GM21786 (cell line): ENCODE data around the gene PARVB.

Experiments
- ATAC-seq: cut with Tn5 transposase; IDR thresholded peaks from one replicate; pipeline ENCODE4 v1.9.1; 2021; ENCODE audit not compliant: unreplicated experiment

Gene PARVB

DNA sequence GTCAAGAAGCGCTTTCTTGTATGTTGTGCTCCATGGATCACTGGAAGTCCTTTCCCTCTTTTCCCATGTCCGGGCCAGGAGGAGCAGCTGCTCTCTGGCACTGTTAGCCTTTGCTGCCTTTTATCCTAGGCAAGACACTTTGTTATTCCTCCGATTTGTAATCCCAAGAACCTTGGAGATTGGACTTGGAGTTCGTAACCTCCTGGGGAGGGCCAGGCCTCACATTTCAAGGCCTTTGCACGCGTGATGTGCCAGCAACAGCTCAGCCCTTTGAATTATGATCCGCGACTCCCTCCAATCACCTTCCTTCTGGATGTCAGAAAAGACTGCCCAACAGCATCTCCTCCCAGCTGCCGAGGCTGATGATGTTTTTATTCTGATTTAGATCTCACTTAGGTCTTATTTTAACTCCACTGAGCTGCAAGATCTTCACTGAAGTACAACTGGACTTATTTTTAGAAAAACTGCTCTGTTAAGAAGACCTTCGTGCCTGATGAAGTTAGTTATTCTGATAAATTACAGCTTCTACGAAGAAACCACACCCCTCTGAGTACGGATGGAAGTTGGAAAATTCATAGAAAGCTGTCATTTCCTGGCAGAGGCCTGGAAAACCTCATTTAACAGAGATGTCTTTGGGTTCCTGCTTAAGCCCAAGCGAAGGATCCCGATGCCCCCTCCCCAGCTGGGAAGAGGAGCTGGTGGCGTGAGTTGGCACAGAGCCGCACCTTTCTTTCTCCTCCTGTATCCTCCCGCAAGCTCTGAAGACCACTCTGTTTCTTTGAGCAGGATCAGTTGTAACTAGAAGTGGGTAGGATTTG, 62.4 kb downstream of the PARVB start:
- no peak for ATAC-seq

DNA sequence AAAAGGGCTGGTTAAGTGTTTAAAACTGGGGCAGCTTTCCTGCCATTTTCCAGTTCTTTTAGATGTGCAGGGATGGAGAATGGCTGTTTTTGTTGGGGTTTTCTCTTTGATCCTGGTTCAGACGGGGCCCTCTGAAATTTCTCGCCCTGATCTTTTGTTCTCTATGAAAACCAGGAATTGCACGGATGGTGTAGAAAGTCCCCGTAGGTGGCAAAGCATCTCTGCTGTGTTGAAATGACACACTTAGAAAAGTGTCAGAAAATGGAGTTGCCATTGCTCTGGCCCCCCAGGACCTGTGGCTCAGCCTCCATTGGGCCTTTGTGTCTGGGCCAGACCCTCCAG, 63.0 kb downstream of the PARVB start:
- no peak for ATAC-seq

DNA sequence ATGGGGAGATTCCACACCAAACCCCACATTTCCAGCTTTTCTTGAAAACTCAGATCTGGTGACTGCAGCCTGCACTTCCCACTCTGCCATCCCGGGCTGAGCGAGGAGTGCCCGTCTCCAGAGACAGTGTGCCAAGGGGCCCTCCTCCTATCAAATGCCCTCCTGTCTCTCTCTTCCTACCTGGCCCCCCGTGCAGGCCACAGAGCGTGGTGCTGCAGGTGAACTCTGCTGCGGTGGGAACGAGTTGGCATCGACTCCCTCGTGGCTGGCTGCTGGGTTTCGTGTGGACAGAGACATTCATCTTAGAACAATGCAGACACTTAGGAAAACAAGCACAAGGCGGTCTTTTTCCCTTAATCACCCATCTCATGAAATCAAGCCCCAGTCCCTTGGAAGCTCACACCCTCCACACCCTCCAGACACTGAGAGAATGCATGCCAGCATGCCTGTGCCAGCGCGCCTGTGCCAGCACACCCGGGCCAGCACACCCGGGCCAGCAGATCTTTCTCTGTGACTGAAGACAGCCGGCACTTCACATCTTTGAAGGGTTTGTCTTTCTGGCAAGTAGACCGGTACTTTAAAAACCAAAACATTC, 65.0 kb downstream of the PARVB start:
- no peak for ATAC-seq

DNA sequence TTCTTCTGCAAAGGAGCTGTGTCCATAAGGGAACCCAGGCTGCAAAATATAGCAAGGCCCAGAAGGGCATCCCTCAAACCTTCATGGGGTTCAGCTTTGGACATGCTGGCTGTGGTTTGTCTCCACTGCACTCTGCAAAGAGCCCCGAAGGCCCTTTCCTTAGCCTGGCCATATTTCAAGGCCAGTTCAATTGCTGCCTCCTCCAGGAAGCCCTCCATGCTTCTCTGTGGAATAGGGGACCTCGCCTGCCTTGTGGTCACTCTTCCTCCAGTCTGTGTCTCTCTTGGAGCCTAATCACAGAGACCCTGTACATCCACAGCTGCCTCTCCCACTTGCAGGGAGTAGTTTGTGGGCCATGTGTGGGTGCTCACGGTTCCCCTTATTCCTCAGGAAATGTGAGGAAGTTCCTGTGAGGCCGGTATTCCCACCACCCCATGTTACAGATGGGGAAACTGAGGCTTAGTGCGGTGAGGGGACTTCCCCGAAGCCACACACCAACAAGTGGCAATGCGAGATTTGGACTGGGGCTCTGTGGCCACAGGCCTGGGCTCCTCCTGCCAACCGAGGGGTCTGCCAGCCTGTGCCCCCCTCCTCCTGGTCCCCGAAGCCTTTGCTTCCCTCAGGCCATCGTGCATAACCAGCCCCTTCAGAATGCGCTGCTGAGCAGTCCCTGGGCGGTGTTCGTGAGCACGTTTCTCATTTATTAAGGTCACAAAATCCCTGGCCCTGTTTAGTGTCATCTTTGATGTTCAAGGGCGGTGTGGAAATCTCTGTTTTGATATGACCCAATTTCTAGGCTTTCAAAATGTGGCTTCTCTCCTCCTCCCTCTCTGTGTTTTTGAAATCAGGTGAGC, 65.8 kb downstream of the PARVB start:
- ATAC-seq = no peak

DNA sequence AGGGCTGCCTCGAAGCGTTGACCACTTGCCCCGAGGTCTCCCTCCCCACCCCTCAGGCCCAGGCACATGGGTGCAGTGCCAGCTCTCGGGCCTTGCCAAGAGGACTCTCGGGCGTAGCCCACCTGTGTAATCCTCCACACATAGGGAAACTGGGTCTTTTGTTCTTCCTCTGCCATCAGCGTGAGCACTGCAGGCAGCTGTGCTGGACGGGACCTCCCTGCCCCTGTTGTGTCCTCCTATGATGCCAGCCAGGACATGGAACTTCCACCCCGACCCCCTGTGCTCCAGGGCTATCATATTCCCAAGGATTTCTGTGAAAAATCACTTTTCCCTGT, 66.4 kb downstream of the PARVB start:
- no peak for ATAC-seq

DNA sequence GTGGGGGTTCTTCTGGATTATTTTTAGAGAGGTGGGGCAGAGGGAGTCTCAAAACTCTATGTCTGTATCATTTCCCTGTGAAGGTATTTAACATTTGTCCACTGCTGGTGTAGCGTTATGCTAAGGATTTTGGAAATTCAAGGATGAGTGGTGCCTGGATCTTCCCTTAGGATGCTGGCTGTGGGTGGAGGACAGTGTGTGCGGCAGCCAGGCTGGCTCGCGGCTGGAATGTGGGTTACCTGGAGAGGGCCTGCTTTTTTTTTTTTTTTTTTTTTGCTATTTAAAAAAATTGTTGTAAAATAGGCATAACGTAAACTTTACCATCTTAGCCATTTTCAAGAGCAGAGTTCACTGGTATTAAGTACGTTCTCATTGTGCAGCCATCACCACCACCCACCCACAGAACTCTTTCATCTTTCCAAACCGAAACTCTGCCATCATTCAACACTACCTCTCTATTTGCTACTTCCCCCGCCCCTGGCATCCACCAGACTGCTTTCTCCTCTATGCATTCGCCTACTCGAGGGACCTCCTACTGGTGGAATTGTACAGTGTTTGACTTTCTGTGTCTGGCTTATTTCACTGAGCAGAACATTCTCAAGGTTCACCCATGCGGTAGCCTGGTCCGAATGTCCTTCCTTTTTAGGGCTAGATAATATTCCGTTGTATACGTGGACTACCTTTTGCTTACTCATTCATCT, 67.1 kb downstream of the PARVB start:
- ATAC-seq = no peak

DNA sequence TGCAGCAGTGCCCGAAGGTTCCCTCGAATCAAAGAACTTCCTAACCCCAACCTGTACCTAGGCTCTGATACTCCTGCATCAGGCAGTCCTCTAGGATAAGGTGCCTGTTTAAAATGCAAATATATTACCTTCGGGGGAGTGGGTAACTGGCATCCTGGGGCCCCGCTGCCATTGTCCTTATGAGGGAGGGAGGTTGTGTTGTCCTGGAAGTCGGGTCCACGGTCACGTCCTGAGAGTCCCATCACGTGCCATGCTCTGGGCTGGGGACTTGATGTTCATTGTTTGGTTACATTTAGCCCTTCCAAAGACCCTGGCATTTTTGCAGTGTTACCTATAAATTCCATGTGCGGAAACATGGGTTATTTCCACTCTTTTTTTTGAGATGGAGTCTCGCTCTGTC, 67.6 kb downstream of the PARVB start:
- no peak for ATAC-seq

DNA sequence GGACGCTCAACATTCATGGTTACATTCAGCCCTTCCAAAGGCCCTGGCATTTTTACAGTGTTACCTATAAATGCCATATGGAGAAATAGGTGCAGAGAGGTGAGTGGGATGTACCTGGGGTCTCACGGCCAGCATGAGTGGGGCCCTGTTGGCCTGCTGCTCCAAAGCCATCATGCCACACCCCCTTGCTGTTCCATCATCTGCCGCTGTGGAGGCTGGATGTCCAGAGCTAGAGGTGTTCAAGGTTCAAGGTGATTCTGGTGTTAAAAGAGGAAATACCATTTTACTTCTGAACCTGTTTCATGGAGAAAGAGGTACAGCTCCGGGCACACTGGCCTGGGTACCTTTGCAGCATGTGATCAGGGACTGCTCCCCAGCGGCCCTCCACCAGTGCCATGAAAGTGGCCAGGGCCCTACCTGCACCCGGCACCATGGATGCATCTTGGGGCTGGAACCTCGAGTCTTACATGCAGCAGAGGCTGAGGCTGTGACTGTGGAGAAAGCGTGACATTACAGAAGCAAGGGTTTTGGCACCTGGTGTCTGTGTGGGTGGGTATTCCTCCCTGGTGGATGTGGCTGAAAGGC, 68.6 kb downstream of the PARVB start:
- ATAC-seq = no peak

DNA sequence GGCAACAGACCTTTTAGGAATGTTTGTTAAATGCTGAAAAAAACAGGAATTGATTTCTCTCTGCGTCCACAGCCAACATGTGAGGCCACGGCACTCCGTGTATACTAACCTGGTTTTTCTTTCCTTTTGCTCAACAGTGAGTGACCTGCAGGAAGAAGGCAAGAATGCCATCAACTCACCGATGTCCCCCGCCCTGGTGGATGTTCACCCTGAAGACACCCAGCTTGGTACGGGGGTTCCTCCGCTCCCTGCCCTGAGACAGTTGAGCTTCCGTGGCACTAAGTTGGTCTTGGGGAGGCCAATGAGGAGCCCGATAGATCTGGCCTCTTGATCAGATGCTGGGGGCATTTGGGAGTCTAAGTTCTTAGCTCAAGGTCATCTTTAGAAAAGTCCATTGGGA, 69.7 kb downstream of the PARVB start:
- ATAC-seq = no peak

DNA sequence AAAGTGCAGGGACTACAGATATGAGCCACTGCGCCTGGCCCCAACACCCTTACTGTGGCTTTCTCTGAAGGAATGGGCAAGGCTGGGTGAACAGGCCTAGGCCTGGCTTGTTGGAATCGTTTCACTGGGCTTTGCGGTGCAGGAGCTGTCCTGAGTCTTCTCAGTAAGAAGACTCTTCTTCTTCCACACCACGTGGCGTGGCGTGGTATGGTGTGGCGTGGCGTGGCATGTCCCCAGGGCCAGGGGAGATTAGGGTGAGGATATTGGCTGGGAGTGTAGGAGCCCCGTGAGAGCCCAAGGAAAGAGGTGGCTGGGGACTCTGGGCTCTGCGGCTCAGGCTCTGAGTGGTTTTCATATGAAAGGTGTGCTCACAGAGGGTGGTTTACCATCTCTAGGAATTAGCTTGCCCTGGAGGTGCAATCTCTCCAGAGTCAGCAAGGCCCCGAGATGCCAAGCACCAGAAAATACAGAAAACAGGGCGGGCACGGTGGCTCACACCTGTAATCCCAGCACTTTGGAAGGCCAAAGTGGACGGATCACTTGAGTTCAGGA, 70.7 kb downstream of the PARVB start:
- no peak for ATAC-seq

DNA sequence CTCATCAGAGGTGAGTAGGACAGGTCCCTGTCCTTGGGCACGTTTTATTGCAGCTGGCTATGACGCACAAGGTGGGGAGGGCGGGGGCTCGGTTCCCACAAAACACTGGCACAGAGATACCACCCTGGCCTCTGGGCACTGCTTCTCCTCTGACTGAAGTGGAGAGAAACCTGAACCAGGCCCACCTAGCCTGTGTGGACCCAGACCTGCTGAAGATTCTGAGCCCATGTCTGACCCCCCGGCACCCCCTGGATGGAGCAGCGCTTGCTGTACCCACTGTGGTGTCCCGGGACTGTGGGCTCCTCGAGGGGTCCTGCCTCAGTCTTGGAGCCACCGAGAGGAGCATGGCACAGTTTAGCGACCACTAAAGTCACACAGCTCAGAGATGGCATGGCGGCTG, 72.6 kb downstream of the PARVB start:
- ATAC-seq = no peak

DNA sequence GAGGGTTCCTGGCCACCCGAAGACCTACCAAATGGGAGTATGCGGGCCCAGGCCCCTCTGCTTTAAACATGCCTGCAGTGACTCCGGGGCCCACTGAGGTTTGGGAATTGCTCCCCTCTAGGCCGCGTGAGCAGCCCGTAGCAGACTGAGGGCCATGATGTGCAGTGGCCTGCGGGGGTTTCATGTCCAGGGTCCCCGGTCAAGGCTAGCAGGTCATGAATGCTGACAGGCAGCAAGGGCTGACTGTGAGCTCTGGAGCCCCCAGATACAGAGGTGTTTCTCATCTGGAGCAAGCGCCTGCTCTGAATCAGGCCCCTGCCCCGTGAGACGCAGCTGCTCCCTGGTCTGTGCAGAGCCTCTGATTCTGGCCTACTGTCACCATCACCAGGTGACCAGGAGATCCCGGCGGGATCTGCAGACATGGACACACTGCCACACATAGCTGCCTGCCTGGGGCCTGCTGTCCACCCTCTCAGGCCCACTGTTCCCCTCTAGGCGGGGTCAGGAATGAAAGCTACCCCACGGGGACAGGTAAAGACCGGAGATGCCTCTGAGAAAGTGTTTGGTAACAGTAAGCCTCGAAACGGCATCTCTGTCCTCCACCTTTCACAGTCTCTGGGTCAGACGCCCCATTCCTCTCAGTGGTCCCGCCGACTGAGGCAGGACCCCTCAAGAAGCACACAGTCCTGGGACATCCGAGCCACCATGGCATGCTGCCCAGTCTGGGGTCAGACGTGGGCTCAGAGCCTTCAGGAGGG, 73.3 kb downstream of the PARVB start:
- ATAC-seq = no peak

DNA sequence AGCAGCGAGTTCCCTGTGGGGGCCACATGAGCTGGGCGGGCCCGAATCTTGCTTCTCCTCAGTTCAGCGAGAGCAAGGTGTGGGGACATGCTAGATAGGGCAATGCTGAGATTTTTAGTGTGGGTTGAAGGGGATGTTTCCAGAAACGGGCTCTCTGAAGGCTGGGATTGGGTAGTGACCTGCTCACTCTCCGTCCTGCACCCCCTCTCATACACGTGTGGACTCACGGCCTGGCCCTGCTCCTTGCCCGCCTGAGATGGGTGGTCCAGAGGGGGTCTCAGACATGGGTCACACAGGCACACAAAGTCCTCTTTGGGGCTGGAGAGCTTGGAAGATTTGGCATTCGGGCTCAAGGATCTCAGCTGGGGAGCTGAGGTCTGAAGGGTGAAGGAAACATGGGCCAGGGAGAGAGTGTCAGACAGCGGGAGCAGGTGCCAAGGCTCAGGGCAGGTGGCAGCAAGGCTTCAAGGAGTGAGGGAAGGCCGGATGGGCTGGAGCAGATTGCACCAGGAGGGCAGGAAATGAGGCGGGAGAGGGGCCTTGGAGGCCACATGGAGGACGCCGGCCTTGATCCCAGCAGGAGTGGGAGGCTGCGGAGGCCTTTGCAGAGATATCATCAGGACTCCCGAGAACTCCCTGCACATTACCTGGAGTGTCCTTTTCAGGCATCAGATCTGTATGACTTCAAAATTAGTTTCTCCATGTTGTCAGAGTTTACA, 74.1 kb downstream of the PARVB start:
- no peak for ATAC-seq

DNA sequence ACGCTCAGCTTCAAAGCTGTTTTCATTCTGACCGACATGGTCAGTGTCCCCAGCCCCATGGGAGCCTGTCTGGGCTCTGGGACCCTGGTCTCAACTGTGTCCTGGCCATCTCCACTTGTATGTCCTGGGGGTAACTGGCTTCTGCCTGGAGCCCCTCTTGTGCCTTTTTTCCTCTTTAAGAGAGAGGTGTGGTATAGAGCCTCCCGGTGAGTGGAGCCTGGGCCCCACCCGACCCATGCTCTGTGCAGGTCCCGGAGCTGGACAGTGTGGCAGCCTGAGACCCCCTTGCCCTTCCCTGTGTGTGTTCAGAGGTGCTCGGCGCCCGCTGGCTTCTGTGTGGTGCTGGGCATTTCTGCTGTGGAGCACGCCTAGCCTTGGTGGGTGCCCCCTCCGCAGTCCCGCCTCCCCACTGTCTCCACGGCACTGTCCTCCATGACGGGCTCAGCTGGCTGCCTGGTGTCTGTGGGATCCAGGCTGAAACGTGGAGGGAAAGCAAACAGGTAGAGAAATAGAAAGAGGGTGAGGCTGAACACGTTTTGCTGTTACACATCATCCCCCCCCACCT, 74.9 kb downstream of the PARVB start:
- no peak for ATAC-seq

DNA sequence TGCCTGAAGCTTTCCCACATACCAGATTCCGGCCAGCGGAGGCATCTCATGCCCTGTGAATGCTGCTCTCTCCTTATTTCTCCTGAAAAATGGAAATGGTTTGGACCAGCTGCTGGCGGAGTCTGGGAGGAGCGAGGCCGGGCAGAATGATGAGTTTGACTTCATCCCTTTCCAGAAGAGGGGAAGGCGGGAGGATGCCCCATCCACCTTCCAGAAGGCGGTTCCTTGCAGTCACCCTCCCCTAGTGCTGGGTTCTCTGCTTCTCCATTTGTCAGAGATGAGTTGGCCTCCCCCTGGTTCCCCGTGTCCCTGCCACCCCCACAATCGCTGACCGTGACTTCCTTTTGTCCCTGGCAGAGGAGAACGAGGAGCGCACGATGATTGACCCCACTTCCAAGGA, 75.6 kb downstream of the PARVB start:
- no peak for ATAC-seq

DNA sequence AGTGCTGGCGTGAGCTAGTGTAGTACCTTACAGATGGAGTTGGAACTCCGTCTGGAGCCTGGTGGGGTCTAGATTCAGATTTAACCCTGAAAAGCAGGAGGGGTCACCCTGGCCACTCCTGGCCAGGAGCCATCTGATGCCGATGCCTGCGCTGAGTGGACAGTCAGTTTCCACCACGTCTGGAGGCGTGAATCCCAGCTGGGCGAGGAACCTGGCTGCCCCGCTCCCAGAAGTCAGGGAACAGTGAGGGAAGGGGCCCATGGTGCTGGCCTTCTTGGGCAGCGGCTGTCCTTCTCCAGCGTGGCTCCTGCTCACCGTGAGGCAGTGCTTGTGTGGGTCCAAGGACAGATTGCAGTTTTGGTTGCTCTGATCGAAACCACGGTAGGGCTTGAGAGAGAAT, 76.3 kb downstream of the PARVB start:
- ATAC-seq = no peak

DNA sequence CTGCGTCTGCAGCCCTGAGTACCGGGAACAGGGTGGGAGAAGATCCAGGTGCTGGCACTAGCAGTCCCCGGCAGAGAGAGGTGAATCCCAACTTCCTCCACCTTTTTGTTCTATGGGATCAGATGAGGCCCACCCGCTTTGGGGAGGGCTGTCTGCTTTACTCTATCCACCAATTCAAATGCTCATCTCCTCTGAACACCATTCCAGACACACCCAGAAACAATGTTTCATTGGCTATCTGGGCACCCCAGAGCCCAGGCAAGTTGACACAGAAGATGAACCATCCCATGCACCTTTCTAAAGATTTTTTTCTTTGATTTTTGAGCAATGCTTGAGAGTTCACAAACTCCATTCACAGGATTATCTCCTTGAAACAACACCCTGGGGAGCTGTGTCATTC, 78.0 kb downstream of the PARVB start:
- ATAC-seq = no peak

DNA sequence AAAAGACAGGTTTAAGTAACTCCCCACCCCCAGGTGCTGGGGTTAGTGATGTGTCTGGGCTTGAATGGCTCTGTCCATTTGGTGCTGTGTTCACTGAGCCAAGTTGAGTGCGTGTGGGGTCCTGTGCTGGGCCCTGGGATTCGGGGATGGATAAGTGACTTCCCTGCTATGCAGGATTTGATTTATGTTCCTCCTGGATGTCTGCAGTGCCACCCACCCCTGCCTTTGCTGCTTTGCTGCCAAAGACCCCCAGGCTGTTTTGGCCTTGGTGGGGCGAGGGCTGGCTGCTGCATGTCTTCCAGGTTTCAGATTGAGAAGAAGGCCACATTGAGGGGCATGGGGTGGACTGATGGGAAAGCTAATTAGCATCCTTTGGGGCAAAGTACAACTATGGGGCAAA, 78.8 kb downstream of the PARVB start:
- no peak for ATAC-seq
